AG10803 (cell line): ENCODE results near the gene MUC22.
A peak's percentile ranks its signal among the peaks of the same experiment; 100 is the strongest.
"Not testable (repeated sequence)": the region's sequence is repeated elsewhere in the genome, so short reads cannot be mapped to it uniquely, and the experiment has no call there.

Experiments used
- DNase-seq: peaks from one replicate; pipeline ENCODE4 v3.0.0; 2010; ENCODE audit warnings: low read depth
- H3K4me3 ChIP-seq: 2 replicates; pipeline ENCODE4 v1.5.1; 2011; ENCODE audit warnings: mild to moderate bottlenecking, low read length, control low read depth
- TF ChIP-seq, protein P1 (sequence below): conservative IDR thresholded peaks from 2 replicates; pipeline ENCODE4 v1.5.1; 2011; ENCODE audit warnings: mild to moderate bottlenecking, low read length, control low read depth, inconsistent platforms

MUC22 gene

DNA sequence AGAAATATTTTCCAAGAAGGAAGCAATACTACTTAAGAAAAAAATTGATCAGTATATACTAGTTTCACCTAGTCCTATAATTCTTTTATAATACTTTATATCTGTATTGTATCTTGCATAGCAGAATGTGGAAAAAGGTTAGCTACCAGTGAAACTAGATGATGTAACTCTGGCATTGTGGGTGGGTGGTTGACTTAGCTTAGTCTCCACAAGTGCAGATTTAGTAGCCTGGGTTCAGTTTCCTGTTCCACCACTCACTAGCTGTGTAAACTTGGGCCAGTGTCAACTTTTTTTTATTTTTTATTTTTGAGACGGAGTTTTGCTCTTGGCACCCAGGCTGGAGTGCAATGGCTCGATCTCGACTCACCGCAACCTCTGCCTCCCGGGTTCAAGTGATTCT is 24.8 kb upstream of the MUC22 start:
- TF ChIP-seq, protein P1, sequence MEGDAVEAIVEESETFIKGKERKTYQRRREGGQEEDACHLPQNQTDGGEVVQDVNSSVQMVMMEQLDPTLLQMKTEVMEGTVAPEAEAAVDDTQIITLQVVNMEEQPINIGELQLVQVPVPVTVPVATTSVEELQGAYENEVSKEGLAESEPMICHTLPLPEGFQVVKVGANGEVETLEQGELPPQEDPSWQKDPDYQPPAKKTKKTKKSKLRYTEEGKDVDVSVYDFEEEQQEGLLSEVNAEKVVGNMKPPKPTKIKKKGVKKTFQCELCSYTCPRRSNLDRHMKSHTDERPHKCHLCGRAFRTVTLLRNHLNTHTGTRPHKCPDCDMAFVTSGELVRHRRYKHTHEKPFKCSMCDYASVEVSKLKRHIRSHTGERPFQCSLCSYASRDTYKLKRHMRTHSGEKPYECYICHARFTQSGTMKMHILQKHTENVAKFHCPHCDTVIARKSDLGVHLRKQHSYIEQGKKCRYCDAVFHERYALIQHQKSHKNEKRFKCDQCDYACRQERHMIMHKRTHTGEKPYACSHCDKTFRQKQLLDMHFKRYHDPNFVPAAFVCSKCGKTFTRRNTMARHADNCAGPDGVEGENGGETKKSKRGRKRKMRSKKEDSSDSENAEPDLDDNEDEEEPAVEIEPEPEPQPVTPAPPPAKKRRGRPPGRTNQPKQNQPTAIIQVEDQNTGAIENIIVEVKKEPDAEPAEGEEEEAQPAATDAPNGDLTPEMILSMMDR: no peak
- peak; percentile 4 for DNase-seq
- H3K4me3 ChIP-seq: no peak overlapping the region

DNA sequence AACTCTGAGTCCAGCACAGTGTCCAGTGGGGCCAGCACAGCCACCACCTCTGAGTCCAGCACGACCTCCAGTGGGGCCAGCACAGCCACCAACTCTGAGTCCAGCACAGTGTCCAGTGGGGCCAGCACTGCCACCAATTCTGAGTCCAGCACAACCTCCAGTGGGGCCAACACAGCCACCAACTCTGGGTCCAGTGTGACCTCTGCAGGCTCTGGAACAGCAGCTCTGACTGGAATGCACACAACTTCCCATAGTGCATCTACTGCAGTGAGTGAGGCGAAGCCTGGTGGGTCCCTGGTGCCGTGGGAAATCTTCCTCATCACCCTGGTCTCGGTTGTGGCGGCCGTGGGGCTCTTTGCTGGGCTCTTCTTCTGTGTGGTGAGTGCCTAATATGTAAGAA is 23.0 kb upstream of the MUC22 start:
- no peak for DNase-seq
- no peak overlapping the region for H3K4me3 ChIP-seq
- TF ChIP-seq, protein P1: no peak

DNA sequence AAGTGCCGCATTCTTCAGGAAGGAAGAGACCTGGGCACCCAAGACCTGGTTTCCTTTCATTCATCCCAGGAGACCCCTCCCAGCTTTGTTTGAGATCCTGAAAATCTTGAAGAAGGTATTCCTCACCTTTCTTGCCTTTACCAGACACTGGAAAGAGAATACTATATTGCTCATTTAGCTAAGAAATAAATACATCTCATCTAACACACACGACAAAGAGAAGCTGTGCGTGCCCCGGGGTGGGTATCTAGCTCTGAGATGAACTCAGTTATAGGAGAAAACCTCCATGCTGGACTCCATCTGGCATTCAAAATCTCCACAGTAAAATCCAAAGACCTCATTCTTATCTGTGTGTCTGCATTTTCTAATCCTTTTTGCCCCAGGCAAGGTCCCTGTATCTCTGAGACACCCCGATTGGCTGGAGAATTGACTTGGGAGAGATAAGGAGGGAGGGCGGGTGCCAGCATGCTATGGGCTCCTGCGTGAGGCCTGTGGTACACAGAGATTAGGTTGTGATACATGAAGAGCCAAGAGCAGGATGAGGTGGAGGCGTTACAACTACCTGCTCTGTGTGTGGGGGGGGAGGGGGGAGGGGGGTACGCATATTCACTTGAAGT is 22.0 kb upstream of the MUC22 start:
- no peak for DNase-seq
- no peak overlapping the region for H3K4me3 ChIP-seq
- TF ChIP-seq, protein P1: no peak

DNA sequence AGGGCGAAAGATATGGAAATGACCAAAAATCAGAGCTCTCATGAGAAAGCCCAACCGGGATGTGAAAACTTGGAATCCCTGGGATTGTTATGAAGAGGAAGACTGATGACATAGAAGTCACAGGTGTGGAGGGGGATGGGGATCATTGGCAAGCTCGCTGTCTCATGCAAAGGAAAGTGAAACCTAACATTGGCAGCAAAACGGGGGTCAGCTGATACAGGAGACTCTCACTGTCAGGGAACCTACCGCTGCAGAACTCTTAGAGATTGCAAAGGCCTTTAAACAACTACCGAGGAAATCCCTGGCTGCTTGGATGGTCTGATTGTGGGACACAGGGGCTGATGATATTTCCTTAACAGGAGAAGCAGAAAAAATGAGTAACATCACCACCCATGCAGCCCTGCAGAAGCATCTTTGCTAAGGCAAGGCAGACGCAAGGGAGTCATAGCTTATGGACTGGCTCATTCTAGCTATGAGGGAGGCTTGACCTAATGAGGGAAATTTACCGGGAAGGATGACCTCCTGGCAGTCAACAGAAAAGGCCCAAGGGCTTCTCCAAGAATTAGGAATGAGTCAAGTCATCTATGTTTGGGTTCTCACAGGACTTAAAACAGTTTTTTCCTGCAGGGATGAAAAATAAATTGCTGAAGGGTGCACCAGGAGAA is 19.7 kb upstream of the MUC22 start:
- TF ChIP-seq, protein P1: no peak
- DNase-seq: no peak
- H3K4me3 ChIP-seq: no peak overlapping the region

DNA sequence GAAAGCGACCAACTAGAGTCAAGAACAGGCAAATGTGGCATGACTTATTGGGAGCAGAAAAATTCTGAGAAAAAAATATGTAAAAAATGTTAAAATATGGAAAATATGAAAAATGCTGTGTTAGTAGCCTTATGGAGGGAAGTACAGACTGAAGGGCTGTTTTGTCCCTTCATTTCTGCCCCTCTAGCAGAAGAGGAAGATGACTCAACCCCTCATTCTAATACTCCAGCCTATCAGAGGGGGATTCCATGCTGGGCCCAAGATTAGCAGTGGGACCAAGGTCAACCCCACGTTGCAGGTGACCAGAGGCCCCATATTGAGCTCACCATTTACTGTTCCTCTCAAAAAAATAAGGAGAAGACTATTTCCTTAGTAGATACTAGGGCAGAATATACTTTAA is 18.4 kb upstream of the MUC22 start:
- DNase-seq: no peak
- TF ChIP-seq, protein P1: no peak
- no peak overlapping the region for H3K4me3 ChIP-seq

DNA sequence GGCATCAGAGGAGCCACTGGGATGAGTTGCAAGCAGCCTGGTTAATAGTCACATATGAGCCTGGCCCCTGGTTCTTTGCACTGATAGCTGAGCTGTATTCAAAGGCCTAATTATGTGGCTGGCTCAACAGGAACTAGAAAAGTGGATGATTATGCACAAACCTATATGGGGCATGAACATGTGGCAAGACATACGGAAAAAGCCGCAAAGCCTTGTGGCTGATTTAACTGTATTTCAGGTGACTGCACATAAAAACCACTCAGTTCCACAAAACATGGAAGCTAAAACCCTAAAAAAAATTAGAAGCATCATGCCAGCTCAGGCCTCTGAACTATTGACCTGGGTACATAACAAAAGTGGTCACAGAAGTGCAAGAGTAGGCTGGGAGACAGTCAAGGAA is 13.0 kb upstream of the MUC22 start:
- TF ChIP-seq, protein P1: no peak
- no peak for DNase-seq
- H3K4me3 ChIP-seq: no peak overlapping the region

DNA sequence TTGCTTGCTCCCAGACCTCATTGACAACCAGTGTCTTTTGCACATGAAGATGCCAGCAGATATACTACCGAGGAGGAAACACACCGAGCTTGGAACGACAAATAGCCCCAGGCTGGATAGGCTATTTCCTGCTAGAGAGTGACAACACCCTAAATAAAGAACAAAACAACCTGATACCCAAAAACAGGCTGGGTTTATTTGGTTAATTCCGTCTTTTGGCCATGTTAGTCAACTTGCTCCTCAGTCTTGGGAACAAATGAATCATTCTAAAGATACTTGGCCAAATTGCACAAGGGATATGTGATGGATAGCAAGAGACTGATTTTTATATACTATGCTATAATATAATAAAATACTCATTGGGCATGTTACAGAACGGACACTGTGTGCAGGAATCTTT is 11.5 kb upstream of the MUC22 start:
- TF ChIP-seq, protein P1: no peak
- H3K4me3 ChIP-seq: no peak overlapping the region
- DNase-seq: no peak

DNA sequence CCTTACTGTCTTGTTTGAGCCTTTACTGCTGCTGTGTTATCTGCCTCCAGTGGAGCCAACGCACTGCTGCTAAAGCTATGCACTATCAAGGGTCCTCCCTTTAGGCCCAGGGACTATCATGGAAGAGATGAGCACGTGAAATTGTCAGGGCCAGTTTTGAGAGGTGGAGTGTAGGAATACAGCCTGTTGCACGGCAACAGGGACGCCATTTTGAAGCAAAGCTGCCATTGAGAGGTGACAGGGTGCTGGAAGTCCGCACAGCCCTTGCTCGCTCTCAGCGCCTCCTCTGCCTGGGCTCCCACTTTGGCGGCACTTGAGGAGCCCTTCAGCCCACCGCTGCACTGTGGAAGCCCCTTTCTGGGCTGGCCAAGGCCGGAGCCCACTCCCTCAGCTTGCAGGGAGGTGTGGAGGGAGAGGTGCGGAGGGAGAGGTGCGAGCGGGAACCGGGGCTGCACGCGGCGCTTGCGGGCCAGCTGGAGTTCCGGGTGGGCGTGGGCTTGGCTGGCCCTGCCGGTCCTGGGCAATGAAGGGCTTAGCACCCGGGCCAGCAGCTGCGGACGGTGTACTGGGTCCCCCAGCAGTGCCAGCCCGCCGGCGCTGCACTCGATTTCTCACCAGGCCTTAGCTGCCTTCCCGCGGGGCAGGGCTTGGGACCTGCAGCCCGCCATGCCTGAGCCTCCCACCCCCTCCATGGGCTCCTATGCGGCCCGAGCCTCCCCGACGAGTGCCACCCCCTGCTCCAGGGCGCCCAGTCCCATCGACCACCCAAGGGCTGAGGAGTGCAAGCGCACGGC is 10.0 kb upstream of the MUC22 start:
- DNase-seq, H3K4me3 ChIP-seq: not testable (repeated sequence)
